ENCODE data around the gene DNAJB9. TPM values are rescaled to one million over a fixed set of nuclear protein-coding genes. Genes with fewer than 3 reads are reported as not detected.

DNAJB9 gene
- total and polyA plus RNA-seq, 4 donors: 27.6 to 164 (median 49.4) TPM

GRCh38 chr7:108623220-108623619 lies 53.5 kb downstream of the DNAJB9 start:
- Histone ChIP-seq H3K4me3 (ENCODE audit: low read depth in 1 of 3, low read length in 3 of 3) (no peak overlapping the region), H3K36me3 (ENCODE audit: control insufficient read depth in 4 of 4, insufficient read depth in 3 of 4, low read depth in 1 of 4, low read length in 3 of 4) (no peaks in the 10 kb centered on the region), H3K27me3 (ENCODE audit: control insufficient read depth in 4 of 4, insufficient read depth in 4 of 4, low read length in 3 of 4) (no peaks in the 10 kb centered on the region), H3K9ac (ENCODE audit: low read depth in 1 of 2, low read length in 2 of 2) (no peak overlapping the region), H3K27ac (ENCODE audit: low read depth in 1 of 2, low read length in 2 of 2) (no peak overlapping the region), H3K9me3 (ENCODE audit: control insufficient read depth in 4 of 4, low read length in 3 of 4) (no peaks in the 10 kb centered on the region), H3K4me1 (ENCODE audit: control insufficient read depth in 4 of 4, insufficient read depth in 4 of 4, low read length in 3 of 4) (no peaks in the 10 kb centered on the region)
- DNase-seq (ENCODE audit: low spot score): no peak
- TF ChIP-seq TAF1 (conservative IDR thresholded peaks at IDR 0.05) (no peak), HNF4A (conservative IDR thresholded peaks at IDR 0.05) (no peak), JUND (IDR thresholded peaks at IDR 0.05) (no peak), EGR1 (IDR thresholded peaks at IDR 0.05; ENCODE audit: low read depth in 2 of 2) (no peak), RAD21 (IDR thresholded peaks at IDR 0.05) (no peak), MAX (IDR thresholded peaks at IDR 0.05) (no peak), SP1 (IDR thresholded peaks at IDR 0.05) (no peak), CTCF (IDR thresholded peaks at IDR 0.05; ENCODE audit: low read depth, low read length, missing input control) (no peak), ZBTB33 (IDR thresholded peaks at IDR 0.05) (no peak), REST (IDR thresholded peaks at IDR 0.05) (no peak), FOXA1 (IDR thresholded peaks at IDR 0.05) (no peak), FOXA2 (IDR thresholded peaks at IDR 0.05) (no peak), NR2F2 (IDR thresholded peaks at IDR 0.05) (no peak), YY1 (IDR thresholded peaks at IDR 0.05) (no peak), RXRA (IDR thresholded peaks at IDR 0.05) (no peak), ATF3 (IDR thresholded peaks at IDR 0.05) (no peak), HNF4G (IDR thresholded peaks at IDR 0.05) (no peak), GABPA (IDR thresholded peaks at IDR 0.05 in 1 of 2, conservative IDR thresholded peaks at IDR 0.05 in 1 of 2) (no peak)
- 87% methylated on average over 5 of the region's 5 CpGs for WGBS

Other genes starting within 250 kb of the DNAJB9 start
- 1 to 10 TPM; 1.1 to 3.2 TPM for gene NRCAM, start 113.4 kb upstream of the DNAJB9 start, total RNA-seq
- under 1 TPM; 0.17 to 0.18 TPM for gene NRCAM, start 113.4 kb upstream of the DNAJB9 start, polyA plus RNA-seq
- 10 to 100 TPM; 29.7 to 30.3 TPM for gene PNPLA8, start 43.7 kb upstream of the DNAJB9 start, total RNA-seq
- 10 to 100 TPM; 14.7 to 16.3 TPM for gene PNPLA8, start 43.7 kb upstream of the DNAJB9 start, polyA plus RNA-seq
- 10 to 100 TPM; 14.9 to 29.9 TPM for gene THAP5, start 168 bp upstream of the DNAJB9 start, total RNA-seq
- 10 to 100 TPM; 11.3 to 16.1 TPM for gene THAP5, start 168 bp upstream of the DNAJB9 start, polyA plus RNA-seq